Activated CD8-positive, alpha-beta memory T cell treated with anti-CD3 and anti-CD28 coated beads, Interleukin-2, amount 50 U/mL, for 48 hours (primary cell): ENCODE data around the gene SPANXN2.
"Not testable (repeated sequence)": the region's sequence is repeated elsewhere in the genome, so short reads cannot be mapped to it uniquely, and the experiment has no call there.

Source experiments
- DNase-seq: peaks from one replicate; pipeline ENCODE4 v3.0.0-alpha.2; 2020

Gene SPANXN2

DNA sequence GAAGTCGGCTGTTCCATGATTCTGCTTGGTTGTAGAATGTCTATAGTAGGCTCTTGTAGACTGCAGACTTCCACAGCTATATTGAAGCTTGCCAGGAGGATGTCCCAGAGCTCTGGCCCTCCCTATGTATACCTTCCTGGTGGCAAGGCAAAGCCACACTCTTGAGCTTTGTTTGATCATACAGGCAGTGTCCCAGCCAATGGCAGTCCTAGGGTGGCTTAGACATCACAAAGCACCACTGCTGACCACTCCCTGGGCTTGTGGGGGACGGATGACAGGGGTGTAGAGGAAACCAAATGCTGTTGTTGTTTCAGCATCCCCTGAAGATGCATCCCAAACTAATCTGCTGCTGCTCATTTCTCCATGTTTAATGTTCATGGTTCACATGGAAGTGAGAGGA lies at the start of gene SPANXN2:
Gene SPANXN2 (minus strand): TSS at position 101 of the 400 bp plus-strand sequence. CDS start 84 bp downstream, at position 17.
- not testable (repeated sequence) for DNase-seq

DNA sequence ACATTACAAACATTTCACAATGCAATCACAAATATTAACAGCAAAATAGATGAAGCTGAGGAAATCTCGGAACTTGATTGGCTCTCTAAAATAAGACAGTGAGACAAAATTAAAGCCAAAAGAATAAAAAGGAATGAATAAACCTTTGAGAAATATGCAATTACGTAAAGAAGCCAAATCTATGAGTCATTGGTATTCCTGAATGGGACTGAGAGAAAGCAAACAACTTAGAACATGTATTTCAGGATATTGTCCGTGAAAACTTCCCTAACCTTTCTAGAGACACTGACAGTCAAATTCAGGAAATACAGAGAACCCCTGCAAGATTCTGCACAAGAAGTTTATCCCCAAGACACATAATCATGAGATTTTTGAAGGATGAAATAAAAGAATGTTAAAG lies 48.4 kb upstream of the SPANXN2 start:
- DNase-seq, result no peak

DNA sequence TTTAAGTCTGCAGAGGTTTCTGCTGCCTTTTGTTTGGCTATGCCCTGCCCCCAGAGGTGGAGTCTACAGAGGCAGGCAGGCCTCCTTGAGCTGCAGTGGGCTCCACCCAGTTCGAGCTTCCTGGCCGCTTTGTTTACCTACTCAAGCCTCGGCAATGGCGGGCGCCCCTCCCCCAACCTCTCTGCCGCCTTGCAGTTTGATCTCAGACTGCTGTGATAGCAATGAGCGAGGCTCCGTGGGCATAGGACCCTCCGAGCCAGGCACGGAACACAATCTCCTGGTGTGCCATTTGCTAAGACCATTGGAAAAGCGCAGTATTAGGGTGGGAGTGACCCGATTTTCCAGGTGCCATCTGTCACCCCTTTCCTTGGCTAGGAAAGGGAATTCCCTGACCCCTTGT lies 47.2 kb upstream of the SPANXN2 start:
- DNase-seq, result not testable (repeated sequence)

DNA sequence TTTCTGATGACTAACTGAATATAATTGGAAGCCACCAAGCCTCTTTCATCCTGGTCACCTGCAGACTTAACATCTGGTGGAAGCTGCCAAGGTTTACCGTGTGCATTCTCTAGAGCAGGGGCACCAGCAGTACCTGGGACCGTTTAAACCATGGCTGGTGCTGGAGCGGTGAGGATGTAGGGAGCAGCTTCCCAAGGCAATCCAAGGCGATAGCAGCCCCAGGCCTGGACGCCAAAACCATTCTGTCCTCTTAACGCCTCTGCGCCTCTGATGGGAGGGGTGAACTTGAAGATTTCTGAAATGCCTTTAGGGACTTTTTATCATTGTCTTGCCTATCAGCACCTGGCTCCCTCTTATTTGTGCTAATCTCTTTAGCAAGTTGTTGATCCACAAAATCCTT lies 37.3 kb upstream of the SPANXN2 start:
- DNase-seq, result no peak

DNA sequence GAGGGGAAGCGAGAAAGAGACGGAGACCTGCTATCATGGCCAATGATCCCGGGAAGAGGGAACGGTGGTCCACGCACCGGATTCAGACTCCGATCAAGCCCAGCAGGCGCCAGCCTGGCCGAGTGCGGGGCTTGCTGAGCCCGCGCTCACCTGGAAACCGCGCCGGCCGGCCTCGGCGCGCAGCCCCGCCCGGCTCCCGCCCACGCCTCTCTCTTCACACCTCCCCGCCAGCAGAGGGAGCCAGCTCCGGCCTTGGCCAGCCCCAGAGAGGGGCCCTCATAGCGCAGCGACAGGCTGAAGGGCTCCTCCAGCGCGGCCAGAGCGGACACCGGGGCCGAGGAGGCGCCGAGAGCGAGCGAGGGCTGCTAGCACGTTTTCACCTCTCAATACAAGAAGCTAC lies 36.8 kb upstream of the SPANXN2 start:
- DNase-seq, result no peak

DNA sequence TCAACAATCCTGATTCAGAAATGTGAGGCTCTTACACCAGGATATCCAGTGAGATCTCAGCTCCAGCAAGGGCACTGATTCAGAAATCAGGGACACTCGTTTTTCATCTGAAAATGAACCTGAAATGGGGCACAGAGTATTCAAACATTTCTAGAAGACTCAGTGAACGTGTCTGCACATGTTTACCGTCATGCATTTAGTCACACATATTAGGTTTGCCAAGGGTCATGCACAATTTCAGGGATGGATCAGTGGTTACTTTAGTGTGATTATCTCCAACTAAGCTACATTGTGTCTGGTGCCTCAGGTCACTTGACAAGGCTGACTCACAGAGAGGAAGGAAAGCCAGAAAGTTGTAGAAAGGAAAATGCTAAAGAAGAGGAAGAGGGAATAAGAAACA lies 33.6 kb upstream of the SPANXN2 start:
- DNase-seq, result no peak

DNA sequence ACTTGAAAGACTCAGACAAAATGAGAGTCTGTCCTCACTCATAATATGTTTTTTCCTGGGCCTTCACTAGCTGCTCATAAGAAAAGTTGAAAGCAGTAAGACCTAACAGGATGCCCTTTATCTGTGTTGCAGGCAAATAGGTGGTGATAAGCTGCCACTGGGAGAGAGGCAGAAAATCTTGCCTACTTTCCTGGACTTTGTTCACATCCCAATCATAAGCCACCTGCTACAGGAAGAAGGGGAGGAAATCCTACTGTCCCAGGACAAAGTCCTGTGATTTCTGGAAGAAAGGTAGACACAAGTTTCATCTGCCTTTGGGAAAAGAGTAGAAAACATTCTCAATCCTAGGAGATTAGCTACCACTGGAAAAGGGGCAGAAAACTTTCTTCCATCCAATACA lies 13.3 kb upstream of the SPANXN2 start:
- no peak for DNase-seq

DNA sequence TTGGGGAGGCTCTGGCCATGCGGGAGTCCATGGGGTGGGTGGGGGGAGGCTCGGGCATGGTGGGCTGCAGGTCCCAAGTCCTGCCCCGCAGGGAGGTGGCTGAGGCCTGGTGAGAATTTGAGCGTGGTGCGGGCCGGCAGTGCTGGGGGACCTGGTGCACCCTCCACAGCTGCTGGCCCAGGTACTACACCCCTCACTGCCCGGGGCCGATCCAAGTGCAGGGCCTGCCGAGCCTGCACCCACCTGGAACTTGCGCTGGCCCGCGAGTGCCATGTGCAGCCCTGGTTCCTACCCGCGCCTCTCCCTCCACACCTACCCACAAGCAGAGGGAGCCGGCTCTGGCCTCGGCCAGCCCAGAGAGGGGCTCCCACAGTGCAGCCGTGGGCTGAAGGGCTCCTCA lies 5.7 kb upstream of the SPANXN2 start:
- DNase-seq, result no peak

GRCh38 chrX:143701460-143701859 lies 19.1 kb downstream of the SPANXN2 start:
- DNase-seq, result no peak

GRCh38 chrX:143694885-143695284 lies 25.7 kb downstream of the SPANXN2 start:
- no peak for DNase-seq

DNA sequence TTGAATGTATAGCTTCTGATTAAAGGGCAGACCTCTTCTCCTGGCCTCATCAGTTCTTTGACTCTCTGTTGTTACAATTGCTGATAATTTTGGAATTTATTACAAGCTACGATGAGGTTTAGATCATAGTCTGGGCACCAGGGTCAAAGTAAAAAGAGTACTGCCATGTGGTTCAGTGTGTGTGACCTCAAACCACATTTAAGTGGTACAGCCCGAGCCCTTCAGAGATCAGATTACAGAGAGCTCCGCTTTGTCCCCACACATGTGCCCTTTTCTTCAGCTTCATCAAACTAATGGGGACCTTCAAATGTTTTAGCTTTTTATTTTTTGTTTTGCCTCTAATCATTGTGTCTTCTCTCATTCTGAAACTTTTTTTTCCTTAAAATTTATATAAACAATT lies 37.1 kb downstream of the SPANXN2 start:
- no peak for DNase-seq

GRCh38 chrX:143674926-143675325 lies 45.6 kb downstream of the SPANXN2 start:
- DNase-seq, result no peak

GRCh38 chrX:143669395-143669794 lies 51.2 kb downstream of the SPANXN2 start:
- DNase-seq, result no peak

DNA sequence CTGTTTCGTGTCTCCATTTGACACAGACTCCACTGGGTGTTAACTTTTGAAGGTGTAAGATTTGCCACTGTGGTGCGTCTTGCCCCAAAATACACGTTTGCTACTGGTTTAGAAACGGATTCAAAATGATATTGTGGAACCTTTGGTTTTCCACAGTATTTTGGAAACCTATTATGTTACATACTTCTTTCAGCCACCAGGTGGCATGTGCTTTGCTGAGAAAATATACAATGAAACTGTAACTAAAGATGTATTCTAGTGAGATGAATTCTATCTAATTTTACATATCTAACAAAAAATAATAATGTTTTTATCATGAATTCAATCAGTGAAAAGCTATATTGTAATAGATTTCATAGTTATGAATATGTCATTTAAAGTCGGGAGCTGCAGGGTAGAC lies 56.2 kb downstream of the SPANXN2 start:
- DNase-seq, result no peak

GRCh38 chrX:143663755-143664154 lies 56.8 kb downstream of the SPANXN2 start:
- no peak for DNase-seq
